NCI-H345 treated with DMSO at 0.1 percent for 48 hours (cell line): Measurements from ENCODE around the gene TMEM50A.
"Not testable (repeated sequence)": the region's sequence is repeated elsewhere in the genome, so short reads cannot be mapped to it uniquely, and the experiment has no call there.

Experiments
- DNase-seq: peaks from one replicate; lab custom pipeline; 2025; ENCODE audit not compliant: unreplicated experiment; lab: John Stamatoyannopoulos, UW

Gene TMEM50A

GRCh38 chr1:25383090-25383489 is 45.0 kb downstream of the TMEM50A start:
- not testable (repeated sequence) for DNase-seq

GRCh38 chr1:25383875-25384274 is 45.7 kb downstream of the TMEM50A start:
- DNase-seq: not testable (repeated sequence)

- not testable (repeated sequence) for DNase-seq
Measured at GRCh38 chr1:25387096-25387495, 49.0 kb downstream of the TMEM50A start.

- peak; percentile 21 for DNase-seq
Measured at GRCh38 chr1:25388691-25389090, 50.6 kb downstream of the TMEM50A start.

- not testable (repeated sequence) for DNase-seq
Measured at GRCh38 chr1:25389721-25390120, 51.6 kb downstream of the TMEM50A start.

GRCh38 chr1:25392841-25393240 is 54.7 kb downstream of the TMEM50A start:
- no peak for DNase-seq

GRCh38 chr1:25397549-25397948 is 59.4 kb downstream of the TMEM50A start:
- DNase-seq: not testable (repeated sequence)

- not testable (repeated sequence) for DNase-seq
Measured at GRCh38 chr1:25398079-25398478, 59.9 kb downstream of the TMEM50A start.

GRCh38 chr1:25402947-25403803 is 65.0 kb downstream of the TMEM50A start:
- not testable (repeated sequence) for DNase-seq

- DNase-seq: not testable (repeated sequence)
Measured at GRCh38 chr1:25405731-25406305, 67.7 kb downstream of the TMEM50A start.

- not testable (repeated sequence) for DNase-seq
Measured at GRCh38 chr1:25409641-25410427, 71.7 kb downstream of the TMEM50A start.
